ENCODE measurements around the gene ZCCHC12.

ZCCHC12 gene

DNA sequence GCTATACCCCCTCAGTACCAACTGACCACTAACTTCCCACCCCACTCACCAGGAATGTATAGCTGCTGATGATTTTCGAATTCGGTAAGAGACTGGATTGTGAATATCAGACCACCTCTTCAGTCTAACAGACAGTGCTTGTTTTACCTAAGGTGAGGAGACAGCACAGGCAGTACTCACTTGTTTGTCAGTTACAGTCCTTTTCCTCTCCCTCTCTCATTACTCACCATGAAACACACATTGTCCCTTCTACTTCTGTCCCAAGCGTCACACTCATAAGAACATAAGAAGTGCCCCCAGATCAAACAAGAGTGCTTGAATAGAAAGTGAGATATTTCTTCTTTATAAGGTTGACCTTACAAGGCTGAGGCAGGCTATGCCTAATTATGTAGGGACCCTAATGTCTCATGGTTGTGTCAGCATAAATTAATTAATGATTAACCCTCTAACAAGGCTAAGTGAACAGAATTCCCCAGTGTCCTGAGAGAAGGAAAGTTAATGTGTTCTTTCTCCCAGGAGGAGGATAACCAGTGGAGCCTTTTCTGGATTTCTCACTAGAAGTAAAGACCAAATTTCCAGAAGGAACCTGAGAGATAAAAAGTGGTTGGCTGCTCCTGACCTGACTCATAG, 32.2 kb downstream of the ZCCHC12 start:
- no peak overlapping the region for H3K4me3 ChIP-seq (ENCODE audit: low read length)
- TF ChIP-seq ZNF274 (IDR thresholded peaks at IDR 0.05; ENCODE audit: low read depth, low read length): no peak

DNA sequence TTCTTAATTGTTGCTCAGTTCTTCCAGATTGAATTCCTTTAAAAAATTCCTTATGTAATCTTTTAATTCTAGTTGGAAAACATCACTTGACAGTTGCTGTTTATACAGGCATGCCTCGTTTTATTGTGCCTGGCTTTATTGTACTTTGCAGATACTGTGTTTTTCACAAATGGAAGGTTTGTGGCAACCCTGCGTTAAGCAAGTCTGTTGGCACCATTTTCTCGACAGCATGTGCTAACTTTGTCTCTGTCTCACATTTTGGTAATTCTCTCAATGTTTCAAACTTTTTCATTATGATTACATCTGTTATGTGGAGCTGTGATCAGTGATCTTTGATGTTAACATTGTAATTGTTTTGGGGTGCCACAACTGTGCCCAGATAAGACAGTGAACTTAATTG, 33.4 kb downstream of the ZCCHC12 start:
- no peak for TF ChIP-seq ZNF274 (IDR thresholded peaks at IDR 0.05; ENCODE audit: low read depth, low read length)
- H3K4me3 ChIP-seq (ENCODE audit: low read length): no peak overlapping the region

DNA sequence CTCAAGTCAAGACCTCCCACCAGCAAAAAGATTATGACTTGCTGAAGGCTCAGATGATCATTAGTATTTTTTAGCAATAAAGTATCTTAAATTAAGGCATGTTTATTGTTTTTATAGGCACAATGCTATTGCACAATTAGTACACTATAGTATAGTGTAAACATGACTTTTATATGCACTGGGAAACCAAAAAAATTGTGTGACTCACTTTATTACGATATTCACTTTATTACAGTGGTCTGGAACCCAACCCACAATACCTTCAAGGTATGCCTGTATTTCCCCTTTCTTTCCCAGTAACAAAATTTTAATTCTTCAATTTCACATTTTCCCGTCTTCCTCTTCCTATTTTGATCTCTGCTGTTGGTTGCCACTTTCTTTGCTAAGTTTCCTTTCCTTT, 37.7 kb downstream of the ZCCHC12 start:
- no peak overlapping the region for H3K4me3 ChIP-seq (ENCODE audit: low read length)
- TF ChIP-seq ZNF274 (IDR thresholded peaks at IDR 0.05; ENCODE audit: low read depth, low read length): no peak

DNA sequence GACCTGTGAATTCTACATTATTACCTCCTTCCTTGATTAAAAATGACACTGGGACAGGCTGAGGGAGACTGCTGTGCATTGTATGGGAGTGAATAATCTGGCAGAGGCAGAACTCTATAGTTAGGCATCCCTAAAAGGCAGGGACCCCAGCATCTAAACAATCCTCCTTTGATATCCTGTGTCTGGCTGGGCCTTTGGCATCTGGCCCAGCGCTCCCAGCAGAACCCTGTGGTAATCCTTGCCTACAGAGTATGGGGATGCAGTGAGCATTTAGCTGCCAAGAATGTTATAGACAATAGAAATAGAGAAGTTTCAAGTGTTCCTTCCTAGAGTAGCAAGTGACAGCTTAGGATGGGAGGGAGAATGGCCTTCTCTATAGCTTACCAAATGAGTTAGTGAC, 38.5 kb downstream of the ZCCHC12 start:
- no peak for TF ChIP-seq ZNF274 (IDR thresholded peaks at IDR 0.05; ENCODE audit: low read depth, low read length)
- H3K4me3 ChIP-seq (ENCODE audit: low read length): no peak overlapping the region

DNA sequence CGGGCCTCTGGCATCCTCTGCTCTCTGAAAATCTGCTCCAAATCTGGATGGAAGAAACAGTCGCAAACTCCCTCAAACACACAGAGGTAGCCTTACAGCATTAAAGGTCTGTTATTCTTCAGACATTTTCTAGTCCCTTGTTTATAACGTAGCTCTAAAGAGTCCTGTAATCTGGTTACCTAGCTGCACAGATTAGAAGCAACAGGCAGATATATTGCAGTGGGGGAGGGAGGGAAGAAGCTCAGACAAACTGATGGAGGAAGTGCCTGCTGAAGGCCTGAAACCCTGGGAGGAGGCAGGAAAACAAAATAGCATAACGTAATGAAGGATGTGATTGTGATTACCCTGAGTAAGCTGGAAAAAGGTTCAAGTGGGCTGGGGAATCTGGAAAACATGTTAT, 39.4 kb downstream of the ZCCHC12 start:
- no peak overlapping the region for H3K4me3 ChIP-seq (ENCODE audit: low read length)

DNA sequence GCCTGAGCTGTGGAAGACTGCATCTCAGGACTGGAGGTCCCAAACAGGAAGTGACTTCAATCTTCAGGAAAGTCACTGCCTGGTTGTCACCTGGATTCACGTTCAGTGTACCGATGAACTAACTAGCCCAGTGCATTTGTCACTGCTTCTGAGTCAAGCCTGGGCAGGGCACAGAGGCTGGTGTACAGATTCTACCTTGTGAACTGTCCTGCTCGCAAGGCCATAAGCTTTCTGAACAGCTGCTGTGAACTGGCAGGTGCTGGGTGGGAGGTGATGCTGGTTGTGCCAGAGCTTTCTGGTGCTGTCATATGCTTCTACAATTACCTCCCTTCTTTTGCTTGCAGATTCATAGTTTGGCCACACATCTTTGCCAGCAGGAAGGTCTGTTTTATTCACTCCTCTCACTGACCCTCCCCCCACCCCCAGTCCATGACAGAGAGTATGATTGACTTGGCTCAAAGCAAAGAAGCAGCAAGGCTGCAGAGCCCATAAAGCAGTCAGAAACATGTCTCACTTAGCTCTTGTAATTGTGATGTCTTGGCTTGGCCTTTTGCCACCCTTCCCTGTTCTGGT, 40.5 kb downstream of the ZCCHC12 start:
- TF ChIP-seq ZNF274 (IDR thresholded peaks at IDR 0.05; ENCODE audit: low read depth, low read length): no peak

More for the DNA sequence above, 39.4 kb downstream of the ZCCHC12 start:
- no peak for TF ChIP-seq ZNF274 (IDR thresholded peaks at IDR 0.05; ENCODE audit: low read depth, low read length)

DNA sequence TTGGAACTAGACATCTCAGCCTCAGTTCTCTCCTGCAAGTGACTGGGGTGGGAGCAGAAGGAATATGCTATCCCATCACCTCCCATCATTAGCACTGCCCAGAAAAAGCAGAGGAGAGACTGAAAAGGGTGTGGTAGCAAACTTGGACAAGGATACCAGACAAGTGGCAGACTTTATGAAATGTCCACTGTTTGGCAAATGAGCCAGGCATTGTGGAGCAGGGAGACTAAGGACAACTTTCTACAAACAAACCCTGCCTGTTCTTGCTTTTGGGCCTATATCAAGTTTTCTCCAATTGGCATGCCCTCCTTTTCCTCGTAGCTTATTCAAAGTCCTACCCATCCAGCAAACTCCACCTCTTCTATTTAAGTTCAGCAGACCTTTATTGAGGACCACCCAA, 41.6 kb downstream of the ZCCHC12 start:
- H3K4me3 ChIP-seq (ENCODE audit: low read length): no peak overlapping the region
- TF ChIP-seq ZNF274 (IDR thresholded peaks at IDR 0.05; ENCODE audit: low read depth, low read length): no peak

More for the DNA sequence above, 40.5 kb downstream of the ZCCHC12 start:
- no peak overlapping the region for H3K4me3 ChIP-seq (ENCODE audit: low read length)

DNA sequence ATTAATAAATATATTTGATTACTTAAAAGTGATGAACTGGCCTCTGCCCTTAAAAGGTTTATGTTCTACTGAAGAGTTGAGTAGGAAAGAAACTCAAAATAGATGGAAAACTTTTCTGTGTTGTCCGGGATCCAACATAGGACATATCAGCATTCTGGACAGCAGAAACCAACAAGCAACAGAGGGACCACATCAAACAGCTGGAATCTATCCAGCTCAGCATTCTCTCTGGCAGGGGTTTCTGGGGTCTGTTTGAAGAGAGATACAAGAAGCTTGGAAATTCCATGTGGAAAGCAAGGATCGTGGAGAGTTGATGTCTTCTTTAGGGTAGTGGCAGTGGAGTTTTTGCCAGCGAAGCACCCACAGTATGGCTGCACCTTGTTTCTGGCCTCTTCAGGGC, 43.6 kb downstream of the ZCCHC12 start:
- no peak overlapping the region for H3K4me3 ChIP-seq (ENCODE audit: low read length)
- TF ChIP-seq ZNF274 (IDR thresholded peaks at IDR 0.05; ENCODE audit: low read depth, low read length): no peak

DNA sequence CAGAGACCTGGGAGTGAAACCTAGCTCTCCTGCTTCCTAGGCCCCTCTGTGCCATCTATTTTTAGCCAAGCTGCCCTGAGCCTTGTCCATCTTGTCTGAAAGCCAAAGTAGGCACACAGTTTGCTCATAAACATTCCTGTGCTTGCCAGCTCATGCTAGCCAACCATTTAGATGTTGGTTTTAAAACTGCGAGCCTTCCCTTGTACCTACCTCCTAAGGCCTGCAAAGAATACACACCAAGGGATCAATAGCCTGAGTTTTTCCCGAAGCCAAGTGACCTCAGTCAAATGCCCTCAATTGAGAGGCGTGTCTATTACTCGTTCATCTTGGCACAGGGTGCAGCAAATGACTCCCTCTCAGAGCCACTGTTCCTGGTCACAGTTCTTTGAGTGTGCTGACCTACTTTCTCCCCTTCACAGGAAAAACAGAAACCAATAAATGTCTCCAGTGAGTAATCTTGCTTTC, 48.5 kb downstream of the ZCCHC12 start:
- no peak for TF ChIP-seq ZNF274 (IDR thresholded peaks at IDR 0.05; ENCODE audit: low read depth, low read length)
- H3K4me3 ChIP-seq (ENCODE audit: low read length): no peak overlapping the region

Measured in GM08714 (cell line).